Activated CD4-positive, alpha-beta T cell treated with anti-CD3 and anti-CD28 coated beads, Interleukin-10, Interleukin-2, amounts not matched to agents 100 ng/mL and 50 ng/mL, durations not matched to agents 16 hours and 8 hours (primary cell): Measurements from ENCODE around the gene SLC49A4.
"Not testable (repeated sequence)": the region's sequence is repeated elsewhere in the genome, so short reads cannot be mapped to it uniquely, and the experiment has no call there.

Experiments used
- DNase-seq: peaks from one replicate; pipeline ENCODE4 v3.0.0-alpha.2; 2020

The SLC49A4 gene, protein sequence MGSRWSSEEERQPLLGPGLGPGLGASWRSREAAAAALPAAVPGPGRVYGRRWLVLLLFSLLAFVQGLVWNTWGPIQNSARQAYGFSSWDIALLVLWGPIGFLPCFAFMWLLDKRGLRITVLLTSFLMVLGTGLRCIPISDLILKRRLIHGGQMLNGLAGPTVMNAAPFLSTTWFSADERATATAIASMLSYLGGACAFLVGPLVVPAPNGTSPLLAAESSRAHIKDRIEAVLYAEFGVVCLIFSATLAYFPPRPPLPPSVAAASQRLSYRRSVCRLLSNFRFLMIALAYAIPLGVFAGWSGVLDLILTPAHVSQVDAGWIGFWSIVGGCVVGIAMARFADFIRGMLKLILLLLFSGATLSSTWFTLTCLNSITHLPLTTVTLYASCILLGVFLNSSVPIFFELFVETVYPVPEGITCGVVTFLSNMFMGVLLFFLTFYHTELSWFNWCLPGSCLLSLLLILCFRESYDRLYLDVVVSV

DNA sequence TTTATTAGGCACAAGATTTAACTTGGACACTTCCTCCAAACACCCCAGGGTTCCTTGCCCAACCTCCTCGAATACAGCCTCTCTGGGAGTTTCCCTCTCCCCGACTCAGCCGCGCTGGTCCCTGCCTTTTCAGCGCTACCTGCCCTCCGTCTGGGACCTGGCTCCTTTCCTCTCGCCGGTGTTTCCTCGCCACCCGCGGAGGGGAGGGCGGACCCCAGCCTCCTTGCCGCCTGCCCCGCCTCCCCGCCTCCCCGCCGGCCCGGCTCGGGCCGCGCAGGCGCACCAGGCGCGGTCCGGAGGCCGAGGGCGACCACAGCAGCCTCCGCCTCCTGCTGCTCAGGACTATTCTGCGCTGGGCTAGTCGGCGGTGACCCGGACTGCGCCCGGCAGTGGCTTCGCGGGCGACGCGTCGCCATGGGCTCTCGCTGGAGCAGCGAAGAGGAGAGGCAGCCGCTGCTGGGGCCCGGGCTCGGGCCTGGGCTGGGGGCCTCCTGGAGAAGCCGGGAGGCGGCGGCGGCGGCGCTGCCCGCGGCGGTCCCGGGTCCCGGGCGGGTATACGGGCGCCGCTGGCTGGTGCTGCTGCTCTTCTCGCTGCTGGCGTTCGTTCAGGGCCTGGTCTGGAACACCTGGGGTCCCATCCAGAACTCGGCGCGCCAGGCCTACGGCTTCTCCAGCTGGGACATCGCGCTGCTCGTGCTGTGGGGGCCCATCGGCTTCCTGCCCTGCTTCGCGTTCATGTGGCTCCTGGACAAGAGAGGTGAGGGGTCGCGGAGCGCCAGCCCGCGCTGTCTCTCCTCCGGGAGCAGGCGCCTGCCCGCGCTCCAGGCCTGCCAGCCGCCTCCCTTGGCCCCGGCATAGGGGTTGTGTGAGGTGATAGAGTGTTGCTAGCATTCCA is at the start of gene SLC49A4:
Gene SLC49A4, plus strand, starts transcription at position 291 of the 895 bp plus-strand sequence. Its CDS starts 124 bp downstream, at position 415.
- DNase-seq = peak; percentile 81

GRCh38 chr3:122745369-122746021 is 49.4 kb upstream of the SLC49A4 start:
- no peak for DNase-seq

GRCh38 chr3:122747295-122747694 is 47.6 kb upstream of the SLC49A4 start:
- DNase-seq = not testable (repeated sequence)

- DNase-seq = no peak
Observed at GRCh38 chr3:122748347-122748746, 46.5 kb upstream of the SLC49A4 start.

DNA sequence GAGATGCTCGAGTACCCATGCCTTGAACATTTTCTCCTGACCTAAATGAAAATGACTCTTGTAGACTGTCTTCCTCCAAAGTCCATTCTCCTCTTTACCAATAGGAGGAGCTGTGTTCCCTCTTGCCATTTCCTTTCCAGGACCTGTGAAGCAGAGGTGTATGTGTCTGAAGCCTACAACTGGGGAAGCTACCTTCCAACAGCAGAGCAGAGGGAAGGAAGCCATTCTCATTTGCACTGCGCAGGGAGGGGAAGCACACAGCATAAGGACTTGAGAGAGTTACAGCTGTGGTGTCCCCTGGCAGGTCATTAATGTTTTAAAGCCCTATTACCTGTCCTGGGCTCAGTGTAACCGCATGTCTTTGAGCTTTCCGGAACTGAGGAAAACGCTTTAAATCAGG is 39.9 kb upstream of the SLC49A4 start:
- peak; percentile 61 for DNase-seq

DNA sequence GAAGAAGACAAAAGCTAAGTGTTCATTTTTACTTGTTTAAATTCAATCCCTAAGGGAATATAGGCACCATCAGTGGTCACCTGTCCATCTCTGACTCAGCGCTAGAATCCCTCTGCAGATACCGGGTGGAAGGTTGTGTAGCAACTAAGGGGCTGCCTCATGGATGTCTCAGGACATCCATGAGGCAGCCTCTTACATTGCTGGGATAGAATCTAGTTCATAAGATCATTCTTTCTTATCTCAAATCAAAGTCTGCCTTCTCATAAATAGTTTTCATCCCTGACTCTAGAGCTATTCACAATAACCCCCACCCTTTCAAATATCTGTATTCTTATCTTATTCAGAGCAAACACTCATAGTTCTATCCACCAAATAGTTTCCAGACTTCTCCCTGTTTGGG is 39.4 kb upstream of the SLC49A4 start:
- no peak for DNase-seq

DNA sequence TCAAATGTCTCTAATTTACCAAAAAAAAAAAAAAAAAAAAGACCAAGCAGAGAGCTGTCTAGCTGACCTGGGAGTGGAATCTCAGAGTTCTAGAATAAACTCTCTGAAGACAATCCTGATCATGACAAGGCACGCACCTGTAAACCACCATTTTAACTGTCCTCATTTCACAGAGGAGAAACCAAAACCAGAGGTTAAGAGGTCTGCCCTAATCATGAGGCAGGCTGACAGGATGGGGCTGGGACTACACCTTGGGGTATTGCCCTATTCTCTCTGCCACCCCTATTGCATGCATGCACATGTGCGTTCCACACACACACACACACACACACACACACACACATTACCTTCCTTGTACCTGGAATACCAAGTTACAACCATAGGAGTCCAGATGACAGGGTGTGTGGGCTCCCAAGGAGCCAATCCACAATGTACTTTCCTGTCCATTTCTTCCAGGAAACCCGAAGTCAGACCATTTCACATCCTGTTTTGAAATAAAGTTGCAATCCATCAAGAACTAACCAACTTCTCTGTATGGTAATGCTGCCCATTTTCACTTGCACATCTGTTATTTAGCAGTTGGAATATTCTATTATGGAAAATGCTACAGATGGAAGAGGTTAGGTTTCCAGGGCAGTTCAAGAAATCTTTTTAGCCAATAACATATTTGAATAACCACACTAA is 35.9 kb upstream of the SLC49A4 start:
- DNase-seq = no peak

GRCh38 chr3:122760453-122761271 is 34.2 kb upstream of the SLC49A4 start:
- no peak for DNase-seq

DNA sequence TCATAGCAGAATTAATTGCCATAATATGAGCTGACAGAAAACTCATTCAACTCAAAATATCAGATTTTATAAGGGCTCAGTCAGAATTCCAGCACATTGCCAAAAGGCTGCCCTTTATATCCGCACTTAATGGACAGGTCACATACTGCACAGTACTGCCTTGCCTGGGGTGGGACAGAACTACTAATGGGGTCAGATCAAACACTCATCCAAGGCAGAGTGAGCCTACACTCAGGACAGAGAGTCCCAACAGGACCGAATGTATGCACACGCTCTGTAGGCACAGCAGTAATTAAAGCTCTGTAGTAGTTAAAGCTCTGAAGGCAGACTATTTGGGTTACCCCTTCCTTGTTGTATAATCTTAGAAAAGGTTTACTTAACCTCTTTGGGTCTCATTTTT is 28.4 kb upstream of the SLC49A4 start:
- DNase-seq = no peak

DNA sequence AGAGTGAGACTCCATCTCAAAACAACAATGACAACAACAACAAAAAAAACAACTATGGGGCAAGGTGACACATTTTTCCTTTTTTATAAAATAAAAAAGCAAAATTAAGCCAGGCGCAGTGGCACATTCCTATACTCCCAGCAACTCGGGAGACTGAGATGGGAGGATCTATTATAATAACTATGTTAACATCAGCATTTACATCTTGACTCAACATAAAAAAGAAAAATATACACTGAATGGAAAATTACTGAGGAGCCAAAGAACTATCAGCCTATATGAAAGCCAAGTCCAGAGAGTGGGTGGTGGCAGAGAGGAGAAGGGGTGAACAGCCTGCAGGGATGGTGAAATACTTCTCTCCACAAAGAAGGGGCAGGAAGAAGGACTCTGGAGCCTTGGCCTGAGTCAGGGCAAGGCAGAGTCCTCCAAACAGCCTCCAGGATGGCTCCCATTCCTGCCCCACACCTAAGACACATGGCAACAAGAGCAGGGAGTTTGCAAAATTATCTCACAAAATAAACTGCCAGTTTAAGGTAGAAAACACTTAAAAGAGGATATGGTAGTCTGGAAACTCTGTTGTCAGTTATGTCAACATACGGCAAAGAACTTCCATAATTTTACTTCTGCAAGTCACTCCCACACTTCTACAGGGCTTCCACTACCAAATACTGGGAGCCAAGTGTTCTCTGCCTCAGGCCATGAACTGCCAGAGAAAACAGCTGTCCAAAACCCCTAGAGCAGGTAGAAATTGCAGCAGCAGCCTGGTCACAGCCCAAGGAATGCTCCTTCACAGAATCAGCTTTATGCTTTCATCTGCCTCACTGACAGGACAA is 27.1 kb upstream of the SLC49A4 start:
- DNase-seq = no peak

- no peak for DNase-seq
Observed at GRCh38 chr3:122770521-122771202, 24.2 kb upstream of the SLC49A4 start.

GRCh38 chr3:122772827-122773226 is 22.0 kb upstream of the SLC49A4 start:
- no peak for DNase-seq

GRCh38 chr3:122773944-122774509 is 20.8 kb upstream of the SLC49A4 start:
- no peak for DNase-seq

- no peak for DNase-seq
Observed at GRCh38 chr3:122774564-122774963, 20.3 kb upstream of the SLC49A4 start.

DNA sequence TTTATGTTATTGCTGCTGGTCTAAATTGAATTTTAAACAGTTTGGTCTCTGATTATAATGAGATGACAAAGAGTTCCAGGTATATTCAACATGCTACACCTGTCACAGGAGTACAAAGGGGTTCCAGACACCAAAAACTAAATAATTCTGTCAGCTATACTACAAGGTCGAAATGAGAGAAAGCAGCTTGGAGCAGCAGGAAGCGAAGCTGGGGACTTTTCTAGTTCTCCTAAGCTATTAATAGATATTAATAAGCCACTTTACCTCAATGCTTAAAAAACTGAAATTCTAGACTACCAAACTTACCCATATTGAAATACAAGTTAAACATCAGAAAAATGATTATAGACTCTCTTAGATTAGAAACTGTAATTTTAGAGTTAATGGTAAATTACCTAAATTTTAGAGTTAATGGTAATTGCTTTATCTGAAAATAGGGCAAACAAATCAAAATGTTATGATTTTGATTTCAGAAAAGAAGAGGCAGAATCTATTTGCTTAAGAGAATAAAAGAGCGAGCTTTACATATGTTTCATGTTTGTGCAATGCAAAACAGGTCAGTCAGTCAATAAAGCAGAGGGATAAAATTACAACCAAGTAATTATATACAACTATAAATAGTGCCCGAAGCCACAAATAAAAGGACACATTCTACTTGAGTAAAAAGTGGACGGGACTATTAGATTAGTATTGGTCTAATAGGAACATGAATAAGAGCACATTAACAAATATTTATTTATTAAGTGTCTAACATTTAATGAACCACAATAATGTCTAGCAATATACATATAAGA is 18.0 kb upstream of the SLC49A4 start:
- no peak for DNase-seq

GRCh38 chr3:122777563-122777962 is 17.3 kb upstream of the SLC49A4 start:
- DNase-seq = no peak

GRCh38 chr3:122782804-122783203 is 12.1 kb upstream of the SLC49A4 start:
- no peak for DNase-seq

- DNase-seq = no peak
Observed at GRCh38 chr3:122784436-122784835, 10.4 kb upstream of the SLC49A4 start.

GRCh38 chr3:122785231-122785630 is 9.6 kb upstream of the SLC49A4 start:
- DNase-seq = no peak
